GM21786 (cell line): ENCODE measurements around the gene AKT3.

Experiments
- ATAC-seq: cut with Tn5 transposase; IDR thresholded peaks from one replicate; pipeline ENCODE4 v1.9.1; 2021; ENCODE audit not compliant: unreplicated experiment

The AKT3 gene

GRCh38 chr1:243561588-243562319 is 288.3 kb downstream of the AKT3 start:
- no peak for ATAC-seq

- ATAC-seq: no peak
Measured at GRCh38 chr1:243559575-243560162, 290.4 kb downstream of the AKT3 start.

GRCh38 chr1:243558576-243558975 is 291.5 kb downstream of the AKT3 start:
- ATAC-seq: no peak

GRCh38 chr1:243557866-243558265 is 292.2 kb downstream of the AKT3 start:
- ATAC-seq: no peak

GRCh38 chr1:243554686-243555085 is 295.4 kb downstream of the AKT3 start:
- ATAC-seq: no peak

GRCh38 chr1:243553090-243553489 is 297.0 kb downstream of the AKT3 start:
- ATAC-seq: no peak

GRCh38 chr1:243550276-243550675 is 299.8 kb downstream of the AKT3 start:
- ATAC-seq: no peak

- no peak for ATAC-seq
Measured at GRCh38 chr1:243549791-243550190, 300.3 kb downstream of the AKT3 start.

GRCh38 chr1:243549108-243549507 is 300.9 kb downstream of the AKT3 start:
- no peak for ATAC-seq

- no peak for ATAC-seq
Measured at GRCh38 chr1:243548516-243548915, 301.5 kb downstream of the AKT3 start.

GRCh38 chr1:243547891-243548290 is 302.2 kb downstream of the AKT3 start:
- no peak for ATAC-seq

GRCh38 chr1:243546457-243546856 is 303.6 kb downstream of the AKT3 start:
- ATAC-seq: no peak

- ATAC-seq: no peak
Measured at GRCh38 chr1:243543501-243543900, 306.5 kb downstream of the AKT3 start.

- ATAC-seq: no peak
Measured at GRCh38 chr1:243542739-243543415, 307.2 kb downstream of the AKT3 start.

- ATAC-seq: no peak
Measured at GRCh38 chr1:243539636-243540035, 310.4 kb downstream of the AKT3 start.

- ATAC-seq: no peak
Measured at GRCh38 chr1:243535014-243535413, 315.0 kb downstream of the AKT3 start.

- no peak for ATAC-seq
Measured at GRCh38 chr1:243529512-243529911, 320.5 kb downstream of the AKT3 start.

GRCh38 chr1:243528459-243529121 is 321.5 kb downstream of the AKT3 start:
- ATAC-seq: no peak

GRCh38 chr1:243526180-243526579 is 323.9 kb downstream of the AKT3 start:
- no peak for ATAC-seq

- ATAC-seq: no peak
Measured at GRCh38 chr1:243525085-243525487, 325.0 kb downstream of the AKT3 start.

GRCh38 chr1:243523766-243524165 is 326.3 kb downstream of the AKT3 start:
- ATAC-seq: no peak

- no peak for ATAC-seq
Measured at GRCh38 chr1:243520831-243521230, 329.2 kb downstream of the AKT3 start.
